ENCODE measurements around the gene ZNF689.
A peak's percentile ranks its signal among the peaks of the same experiment; 100 is the strongest.

Gene ZNF689

DNA sequence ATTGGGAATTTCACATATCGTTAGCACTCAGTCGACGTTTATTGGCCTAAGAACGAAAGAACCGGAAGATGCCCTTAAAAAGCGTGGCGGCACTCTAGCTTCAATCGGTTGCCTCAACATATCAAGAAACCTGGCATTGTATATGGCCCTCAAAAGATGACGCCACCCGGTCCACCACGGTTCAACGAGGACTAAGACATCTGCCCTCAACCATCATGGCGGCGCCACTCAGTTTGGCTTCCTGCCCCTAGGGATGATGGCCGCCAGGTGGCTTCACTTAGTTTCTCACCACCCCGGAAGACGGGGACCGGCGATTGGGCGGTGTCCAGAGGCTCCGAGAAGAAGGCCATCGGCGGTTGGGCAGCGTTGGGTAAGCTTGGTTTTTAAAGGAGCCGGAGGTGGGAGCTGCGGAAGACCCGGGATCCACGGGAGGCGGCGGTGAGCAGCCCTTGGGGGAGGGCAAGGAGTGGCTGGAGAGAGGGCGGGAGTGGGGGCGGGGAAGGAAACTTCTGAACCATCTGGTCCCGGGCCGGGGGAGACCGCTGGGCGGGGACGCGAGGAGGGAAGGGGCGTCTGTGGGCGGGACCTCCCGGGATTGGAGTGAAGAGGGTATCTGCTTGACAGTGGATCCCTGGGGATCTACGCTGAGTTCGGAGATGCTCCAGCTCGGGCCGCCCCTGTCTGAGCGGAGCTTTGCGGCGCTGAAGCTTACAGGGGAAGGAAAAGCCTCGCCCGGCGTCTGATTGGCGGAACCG lies 40.4 kb upstream of the ZNF689 start, which contains the start of gene PRR14 (continued):
- no peak; the same call in 1 of the 2 replicates for TF ChIP-seq ZNF391 (tag by site-specific recombination; IDR thresholded peaks at IDR 0.05; ENCODE audit: borderline replicate concordance, low read depth)
- TF ChIP-seq ZXDB (tag by site-specific recombination; IDR thresholded peaks at IDR 0.05): peak; percentile 98
- TF ChIP-seq, protein P1, sequence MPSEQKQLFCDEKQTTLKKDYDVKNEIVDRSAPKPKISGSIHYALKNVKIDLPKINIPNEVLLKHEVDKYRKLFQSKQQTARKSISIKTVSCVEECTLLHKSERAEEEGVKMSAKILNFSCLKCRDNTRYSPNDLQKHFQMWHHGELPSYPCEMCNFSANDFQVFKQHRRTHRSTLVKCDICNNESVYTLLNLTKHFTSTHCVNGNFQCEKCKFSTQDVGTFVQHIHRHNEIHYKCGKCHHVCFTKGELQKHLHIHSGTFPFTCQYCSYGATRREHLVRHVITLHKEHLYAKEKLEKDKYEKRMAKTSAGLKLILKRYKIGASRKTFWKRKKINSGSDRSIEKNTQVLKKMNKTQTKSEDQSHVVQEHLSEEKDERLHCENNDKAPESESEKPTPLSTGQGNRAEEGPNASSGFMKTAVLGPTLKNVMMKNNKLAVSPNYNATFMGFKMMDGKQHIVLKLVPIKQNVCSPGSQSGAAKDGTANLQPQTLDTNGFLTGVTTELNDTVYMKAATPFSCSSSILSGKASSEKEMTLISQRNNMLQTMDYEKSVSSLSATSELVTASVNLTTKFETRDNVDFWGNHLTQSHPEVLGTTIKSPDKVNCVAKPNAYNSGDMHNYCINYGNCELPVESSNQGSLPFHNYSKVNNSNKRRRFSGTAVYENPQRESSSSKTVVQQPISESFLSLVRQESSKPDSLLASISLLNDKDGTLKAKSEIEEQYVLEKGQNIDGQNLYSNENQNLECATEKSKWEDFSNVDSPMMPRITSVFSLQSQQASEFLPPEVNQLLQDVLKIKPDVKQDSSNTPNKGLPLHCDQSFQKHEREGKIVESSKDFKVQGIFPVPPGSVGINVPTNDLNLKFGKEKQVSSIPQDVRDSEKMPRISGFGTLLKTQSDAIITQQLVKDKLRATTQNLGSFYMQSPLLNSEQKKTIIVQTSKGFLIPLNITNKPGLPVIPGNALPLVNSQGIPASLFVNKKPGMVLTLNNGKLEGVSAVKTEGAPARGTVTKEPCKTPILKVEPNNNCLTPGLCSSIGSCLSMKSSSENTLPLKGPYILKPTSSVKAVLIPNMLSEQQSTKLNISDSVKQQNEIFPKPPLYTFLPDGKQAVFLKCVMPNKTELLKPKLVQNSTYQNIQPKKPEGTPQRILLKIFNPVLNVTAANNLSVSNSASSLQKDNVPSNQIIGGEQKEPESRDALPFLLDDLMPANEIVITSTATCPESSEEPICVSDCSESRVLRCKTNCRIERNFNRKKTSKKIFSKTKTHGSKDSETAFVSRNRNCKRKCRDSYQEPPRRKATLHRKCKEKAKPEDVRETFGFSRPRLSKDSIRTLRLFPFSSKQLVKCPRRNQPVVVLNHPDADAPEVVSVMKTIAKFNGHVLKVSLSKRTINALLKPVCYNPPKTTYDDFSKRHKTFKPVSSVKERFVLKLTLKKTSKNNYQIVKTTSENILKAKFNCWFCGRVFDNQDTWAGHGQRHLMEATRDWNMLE (tag by site-specific recombination; conservative IDR thresholded peaks at IDR 0.05; ENCODE audit: low read depth): peak; percentile 96
- TF ChIP-seq ZNF354C (tag by site-specific recombination; IDR thresholded peaks at IDR 0.05; ENCODE audit: borderline replicate concordance, low read depth): no peak
- TF ChIP-seq ZNF37A (tag by site-specific recombination; IDR thresholded peaks at IDR 0.05): no peak
- no peak; the same call in 1 of the 2 replicates for TF ChIP-seq ZNF664 (tag by site-specific recombination; IDR thresholded peaks at IDR 0.05)
- no peak for TF ChIP-seq ZNF175 (tag by site-specific recombination; IDR thresholded peaks at IDR 0.05)
- peak; percentile 100 for TF ChIP-seq ZNF561 (tag by site-specific recombination; IDR thresholded peaks at IDR 0.05; ENCODE audit: borderline replicate concordance)
- TF ChIP-seq ZNF610 (tag by site-specific recombination; IDR thresholded peaks at IDR 0.05; ENCODE audit: borderline replicate concordance): peak; percentile 63; the same call in 1 of the 2 replicates
- TF ChIP-seq ZNF791 (tag by site-specific recombination; IDR thresholded peaks at IDR 0.05): no peak
- TF ChIP-seq, protein P2, sequence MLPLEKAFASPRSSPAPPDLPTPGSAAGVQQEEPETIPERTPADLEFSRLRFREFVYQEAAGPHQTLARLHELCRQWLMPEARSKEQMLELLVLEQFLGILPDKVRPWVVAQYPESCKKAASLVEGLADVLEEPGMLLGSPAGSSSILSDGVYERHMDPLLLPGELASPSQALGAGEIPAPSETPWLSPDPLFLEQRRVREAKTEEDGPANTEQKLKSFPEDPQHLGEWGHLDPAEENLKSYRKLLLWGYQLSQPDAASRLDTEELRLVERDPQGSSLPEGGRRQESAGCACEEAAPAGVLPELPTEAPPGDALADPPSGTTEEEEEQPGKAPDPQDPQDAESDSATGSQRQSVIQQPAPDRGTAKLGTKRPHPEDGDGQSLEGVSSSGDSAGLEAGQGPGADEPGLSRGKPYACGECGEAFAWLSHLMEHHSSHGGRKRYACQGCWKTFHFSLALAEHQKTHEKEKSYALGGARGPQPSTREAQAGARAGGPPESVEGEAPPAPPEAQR (tag by site-specific recombination; IDR thresholded peaks at IDR 0.05): no peak
- TF ChIP-seq, protein P3, sequence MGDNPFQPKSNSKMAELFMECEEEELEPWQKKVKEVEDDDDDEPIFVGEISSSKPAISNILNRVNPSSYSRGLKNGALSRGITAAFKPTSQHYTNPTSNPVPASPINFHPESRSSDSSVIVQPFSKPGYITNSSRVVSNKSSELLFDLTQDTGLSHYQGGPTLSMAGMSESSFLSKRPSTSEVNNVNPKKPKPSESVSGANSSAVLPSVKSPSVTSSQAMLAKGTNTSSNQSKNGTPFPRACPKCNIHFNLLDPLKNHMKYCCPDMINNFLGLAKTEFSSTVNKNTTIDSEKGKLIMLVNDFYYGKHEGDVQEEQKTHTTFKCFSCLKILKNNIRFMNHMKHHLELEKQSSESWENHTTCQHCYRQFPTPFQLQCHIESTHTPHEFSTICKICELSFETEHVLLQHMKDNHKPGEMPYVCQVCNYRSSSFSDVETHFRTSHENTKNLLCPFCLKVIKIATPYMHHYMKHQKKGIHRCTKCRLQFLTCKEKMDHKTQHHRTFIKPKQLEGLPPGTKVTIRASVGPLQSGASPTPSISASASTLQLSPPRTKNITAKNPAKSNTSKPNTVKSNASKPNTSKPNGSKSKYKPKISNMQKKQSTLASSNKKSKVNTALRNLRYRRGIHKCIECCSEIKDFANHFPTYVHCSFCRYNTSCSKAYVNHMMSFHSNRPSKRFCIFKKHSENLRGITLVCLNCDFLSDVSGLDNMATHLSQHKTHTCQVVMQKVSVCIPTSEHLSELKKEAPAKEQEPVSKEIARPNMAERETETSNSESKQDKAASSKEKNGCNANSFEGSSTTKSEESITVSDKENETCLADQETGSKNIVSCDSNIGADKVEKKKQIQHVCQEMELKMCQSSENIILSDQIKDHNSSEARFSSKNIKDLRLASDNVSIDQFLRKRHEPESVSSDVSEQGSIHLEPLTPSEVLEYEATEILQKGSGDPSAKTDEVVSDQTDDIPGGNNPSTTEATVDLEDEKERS (tag by site-specific recombination; IDR thresholded peaks at IDR 0.05): no peak
- TF ChIP-seq KLF8 (tag by site-specific recombination; IDR thresholded peaks at IDR 0.05): peak; percentile 95
- no peak for TF ChIP-seq ZNF155 (tag by site-specific recombination; IDR thresholded peaks at IDR 0.05)
- TF ChIP-seq, protein P4, sequence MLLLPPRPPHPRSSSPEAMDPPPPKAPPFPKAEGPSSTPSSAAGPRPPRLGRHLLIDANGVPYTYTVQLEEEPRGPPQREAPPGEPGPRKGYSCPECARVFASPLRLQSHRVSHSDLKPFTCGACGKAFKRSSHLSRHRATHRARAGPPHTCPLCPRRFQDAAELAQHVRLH (tag by site-specific recombination; IDR thresholded peaks at IDR 0.05): peak; percentile 100
- no peak for TF ChIP-seq SCRT1 (tag by site-specific recombination; IDR thresholded peaks at IDR 0.05; ENCODE audit: borderline replicate concordance)
- TF ChIP-seq, protein P5, sequence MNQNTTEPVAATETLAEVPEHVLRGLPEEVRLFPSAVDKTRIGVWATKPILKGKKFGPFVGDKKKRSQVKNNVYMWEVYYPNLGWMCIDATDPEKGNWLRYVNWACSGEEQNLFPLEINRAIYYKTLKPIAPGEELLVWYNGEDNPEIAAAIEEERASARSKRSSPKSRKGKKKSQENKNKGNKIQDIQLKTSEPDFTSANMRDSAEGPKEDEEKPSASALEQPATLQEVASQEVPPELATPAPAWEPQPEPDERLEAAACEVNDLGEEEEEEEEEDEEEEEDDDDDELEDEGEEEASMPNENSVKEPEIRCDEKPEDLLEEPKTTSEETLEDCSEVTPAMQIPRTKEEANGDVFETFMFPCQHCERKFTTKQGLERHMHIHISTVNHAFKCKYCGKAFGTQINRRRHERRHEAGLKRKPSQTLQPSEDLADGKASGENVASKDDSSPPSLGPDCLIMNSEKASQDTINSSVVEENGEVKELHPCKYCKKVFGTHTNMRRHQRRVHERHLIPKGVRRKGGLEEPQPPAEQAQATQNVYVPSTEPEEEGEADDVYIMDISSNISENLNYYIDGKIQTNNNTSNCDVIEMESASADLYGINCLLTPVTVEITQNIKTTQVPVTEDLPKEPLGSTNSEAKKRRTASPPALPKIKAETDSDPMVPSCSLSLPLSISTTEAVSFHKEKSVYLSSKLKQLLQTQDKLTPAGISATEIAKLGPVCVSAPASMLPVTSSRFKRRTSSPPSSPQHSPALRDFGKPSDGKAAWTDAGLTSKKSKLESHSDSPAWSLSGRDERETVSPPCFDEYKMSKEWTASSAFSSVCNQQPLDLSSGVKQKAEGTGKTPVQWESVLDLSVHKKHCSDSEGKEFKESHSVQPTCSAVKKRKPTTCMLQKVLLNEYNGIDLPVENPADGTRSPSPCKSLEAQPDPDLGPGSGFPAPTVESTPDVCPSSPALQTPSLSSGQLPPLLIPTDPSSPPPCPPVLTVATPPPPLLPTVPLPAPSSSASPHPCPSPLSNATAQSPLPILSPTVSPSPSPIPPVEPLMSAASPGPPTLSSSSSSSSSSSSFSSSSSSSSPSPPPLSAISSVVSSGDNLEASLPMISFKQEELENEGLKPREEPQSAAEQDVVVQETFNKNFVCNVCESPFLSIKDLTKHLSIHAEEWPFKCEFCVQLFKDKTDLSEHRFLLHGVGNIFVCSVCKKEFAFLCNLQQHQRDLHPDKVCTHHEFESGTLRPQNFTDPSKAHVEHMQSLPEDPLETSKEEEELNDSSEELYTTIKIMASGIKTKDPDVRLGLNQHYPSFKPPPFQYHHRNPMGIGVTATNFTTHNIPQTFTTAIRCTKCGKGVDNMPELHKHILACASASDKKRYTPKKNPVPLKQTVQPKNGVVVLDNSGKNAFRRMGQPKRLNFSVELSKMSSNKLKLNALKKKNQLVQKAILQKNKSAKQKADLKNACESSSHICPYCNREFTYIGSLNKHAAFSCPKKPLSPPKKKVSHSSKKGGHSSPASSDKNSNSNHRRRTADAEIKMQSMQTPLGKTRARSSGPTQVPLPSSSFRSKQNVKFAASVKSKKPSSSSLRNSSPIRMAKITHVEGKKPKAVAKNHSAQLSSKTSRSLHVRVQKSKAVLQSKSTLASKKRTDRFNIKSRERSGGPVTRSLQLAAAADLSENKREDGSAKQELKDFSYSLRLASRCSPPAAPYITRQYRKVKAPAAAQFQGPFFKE (tag by site-specific recombination; IDR thresholded peaks at IDR 0.05; ENCODE audit: borderline replicate concordance): no peak
- TF ChIP-seq, protein P6, sequence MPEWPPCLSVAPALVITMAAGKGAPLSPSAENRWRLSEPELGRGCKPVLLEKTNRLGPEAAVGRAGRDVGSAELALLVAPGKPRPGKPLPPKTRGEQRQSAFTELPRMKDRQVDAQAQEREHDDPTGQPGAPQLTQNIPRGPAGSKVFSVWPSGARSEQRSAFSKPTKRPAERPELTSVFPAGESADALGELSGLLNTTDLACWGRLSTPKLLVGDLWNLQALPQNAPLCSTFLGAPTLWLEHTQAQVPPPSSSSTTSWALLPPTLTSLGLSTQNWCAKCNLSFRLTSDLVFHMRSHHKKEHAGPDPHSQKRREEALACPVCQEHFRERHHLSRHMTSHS (tag by site-specific recombination; IDR thresholded peaks at IDR 0.05): no peak
- TF ChIP-seq ZNF510 (tag by site-specific recombination; IDR thresholded peaks at IDR 0.05; ENCODE audit: insufficient replicate concordance): no peak
- no peak for TF ChIP-seq RBAK (tag by site-specific recombination; IDR thresholded peaks at IDR 0.05)
- no peak for TF ChIP-seq ZNF114 (tag by site-specific recombination; IDR thresholded peaks at IDR 0.05)

All from HEK293 (cell line).